ENCODE results near the gene CENPU. TPM values are rescaled to one million over a fixed set of nuclear protein-coding genes. Genes with fewer than 3 reads are reported as not detected.

Gene CENPU
- total RNA-seq, 1 experiment from 2014 or later = 42.5 TPM

- no peak for DNase-seq (ENCODE audit: low spot score)
Measured at GRCh38 chr4:184713887-184714286, 20.0 kb downstream of the CENPU start.

GRCh38 chr4:184712322-184712721 lies 21.6 kb downstream of the CENPU start:
- DNase-seq (ENCODE audit: low spot score) = no peak

GRCh38 chr4:184706453-184706852 lies 27.4 kb downstream of the CENPU start:
- DNase-seq (ENCODE audit: low spot score) = no peak

- no peak for DNase-seq (ENCODE audit: low spot score)
Measured at GRCh38 chr4:184705692-184706091, 28.2 kb downstream of the CENPU start.

GRCh38 chr4:184702114-184702513 lies 31.8 kb downstream of the CENPU start:
- no peak for DNase-seq (ENCODE audit: low spot score)

GRCh38 chr4:184699941-184700340 lies 34.0 kb downstream of the CENPU start:
- no peak for DNase-seq (ENCODE audit: low spot score)

GRCh38 chr4:184697956-184698355 lies 35.9 kb downstream of the CENPU start:
- no peak for DNase-seq (ENCODE audit: low spot score)

GRCh38 chr4:184695178-184695896 lies 38.6 kb downstream of the CENPU start:
- no peak for DNase-seq (ENCODE audit: low spot score)

- no peak for DNase-seq (ENCODE audit: low spot score)
Measured at GRCh38 chr4:184694412-184694956, 39.4 kb downstream of the CENPU start.

GRCh38 chr4:184693056-184693455 lies 40.8 kb downstream of the CENPU start:
- no peak for DNase-seq (ENCODE audit: low spot score)

GRCh38 chr4:184689681-184690080 lies 44.2 kb downstream of the CENPU start:
- DNase-seq (ENCODE audit: low spot score) = no peak

- peak; percentile 52 for DNase-seq (ENCODE audit: low spot score)
Measured at GRCh38 chr4:184688447-184688846, 45.4 kb downstream of the CENPU start.

GRCh38 chr4:184688005-184688404 lies 45.9 kb downstream of the CENPU start:
- no peak for DNase-seq (ENCODE audit: low spot score)

- DNase-seq (ENCODE audit: low spot score) = no peak
Measured at GRCh38 chr4:184684491-184685189, 49.3 kb downstream of the CENPU start.

- no peak for DNase-seq (ENCODE audit: low spot score)
Measured at GRCh38 chr4:184681916-184682315, 52.0 kb downstream of the CENPU start.

GRCh38 chr4:184680698-184681097 lies 53.2 kb downstream of the CENPU start:
- no peak for DNase-seq (ENCODE audit: low spot score)

GRCh38 chr4:184675821-184676492 lies 57.9 kb downstream of the CENPU start:
- no peak for DNase-seq (ENCODE audit: low spot score)

- DNase-seq (ENCODE audit: low spot score) = no peak
Measured at GRCh38 chr4:184675018-184675417, 58.9 kb downstream of the CENPU start.

GRCh38 chr4:184674011-184674410 lies 59.9 kb downstream of the CENPU start:
- no peak for DNase-seq (ENCODE audit: low spot score)

- no peak for DNase-seq (ENCODE audit: low spot score)
Measured at GRCh38 chr4:184672741-184673140, 61.2 kb downstream of the CENPU start.

GRCh38 chr4:184671101-184671500 lies 62.8 kb downstream of the CENPU start:
- no peak for DNase-seq (ENCODE audit: low spot score)

- DNase-seq (ENCODE audit: low spot score) = no peak
Measured at GRCh38 chr4:184669251-184669650, 64.6 kb downstream of the CENPU start.

All from H4 (cell line).